AG09319 (cell line): Measurements from ENCODE around the gene PSMB10.
"Not testable (repeated sequence)": the region's sequence is repeated elsewhere in the genome, so short reads cannot be mapped to it uniquely, and the experiment has no call there.

Experiments used
- DNase-seq: peaks from one replicate; pipeline ENCODE4 v3.0.0-alpha.2; 2010; ENCODE audit warnings: low read depth; ENCODE audit errors: extremely low read depth
- CTCF ChIP-seq: IDR thresholded peaks from 2 replicates; pipeline ENCODE4 v1.5.1; 2011; ENCODE audit warnings: low read depth, mild to moderate bottlenecking, inconsistent platforms, low read length, moderate library complexity

The PSMB10 gene

GRCh38 chr16:67939507-67940445, 3.1 kb upstream of the PSMB10 start:
- no peak for TF ChIP-seq CTCF
- no peak for DNase-seq

- not testable (repeated sequence) for DNase-seq
Measured at GRCh38 chr16:67937713-67938112, 1.1 kb upstream of the PSMB10 start.

- DNase-seq = no peak
- no peak for TF ChIP-seq CTCF
Measured at GRCh38 chr16:67936880-67937605, 393 bp upstream of the PSMB10 start.

- peak; percentile 69 for DNase-seq
- TF ChIP-seq CTCF = no peak
Measured at GRCh38 chr16:67935402-67936123, 1.1 kb downstream of the PSMB10 start.

GRCh38 chr16:67935101-67935401, 1.6 kb downstream of the PSMB10 start:
- DNase-seq = no peak

GRCh38 chr16:67934306-67935100, 2.1 kb downstream of the PSMB10 start:
- no peak for TF ChIP-seq CTCF
- DNase-seq = no peak

More at GRCh38 chr16:67935101-67935401, 1.6 kb downstream of the PSMB10 start:
- no peak for TF ChIP-seq CTCF

- TF ChIP-seq CTCF = no peak
- DNase-seq = no peak
Measured at GRCh38 chr16:67933805-67934204, 2.8 kb downstream of the PSMB10 start.
